NCI-H526 (cell line): Measurements from ENCODE around the gene NFATC2IP.
"Not testable (repeated sequence)": the region's sequence is repeated elsewhere in the genome, so short reads cannot be mapped to it uniquely, and the experiment has no call there.

ENCODE experiments used
- DNase-seq, 2 experiments: peaks; one replicate each; lab custom pipeline; 2025; lab: John Stamatoyannopoulos, UW

The NFATC2IP gene

DNA sequence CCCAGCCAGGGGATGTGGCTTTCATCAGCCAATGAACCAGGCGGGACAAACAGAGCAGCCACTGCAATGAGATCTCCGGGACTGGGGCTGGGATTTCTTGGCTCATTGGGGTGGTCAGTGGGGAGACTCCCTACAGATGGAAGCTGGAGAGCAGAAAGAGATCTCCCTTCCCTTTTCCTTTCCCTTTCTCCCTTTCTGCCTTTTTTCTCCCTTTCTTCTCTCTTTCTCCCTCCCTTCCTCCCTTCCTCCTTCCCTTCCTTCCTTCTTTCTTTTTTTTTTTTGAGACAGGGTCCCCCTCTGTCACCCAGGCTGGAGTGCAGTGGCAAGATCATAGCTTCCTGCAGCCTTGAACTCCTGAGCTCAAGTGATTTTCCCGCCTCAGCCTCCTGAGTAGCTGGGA, 48.1 kb downstream of the NFATC2IP start:
- DNase-seq, result no peak

DNA sequence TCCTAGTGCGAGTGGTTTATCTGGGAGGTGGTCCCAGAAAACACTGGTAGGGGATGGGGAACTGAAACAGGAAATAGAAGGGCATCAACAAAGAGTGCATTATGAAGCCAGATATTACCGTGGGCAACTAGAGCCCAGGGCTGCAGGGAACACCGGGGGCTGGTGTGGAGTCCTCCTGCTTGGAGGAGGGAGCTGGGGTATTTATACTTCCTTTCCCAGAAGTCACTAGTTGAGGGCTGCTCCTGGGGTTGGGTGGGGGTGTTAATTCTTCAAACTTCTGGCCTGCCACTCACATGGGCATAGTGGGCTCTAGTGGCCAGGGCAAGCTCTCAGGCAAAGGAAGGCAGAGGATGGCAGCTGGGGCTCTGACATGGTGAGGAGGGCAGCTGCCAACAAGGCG, 48.8 kb downstream of the NFATC2IP start:
- no peak for DNase-seq

DNA sequence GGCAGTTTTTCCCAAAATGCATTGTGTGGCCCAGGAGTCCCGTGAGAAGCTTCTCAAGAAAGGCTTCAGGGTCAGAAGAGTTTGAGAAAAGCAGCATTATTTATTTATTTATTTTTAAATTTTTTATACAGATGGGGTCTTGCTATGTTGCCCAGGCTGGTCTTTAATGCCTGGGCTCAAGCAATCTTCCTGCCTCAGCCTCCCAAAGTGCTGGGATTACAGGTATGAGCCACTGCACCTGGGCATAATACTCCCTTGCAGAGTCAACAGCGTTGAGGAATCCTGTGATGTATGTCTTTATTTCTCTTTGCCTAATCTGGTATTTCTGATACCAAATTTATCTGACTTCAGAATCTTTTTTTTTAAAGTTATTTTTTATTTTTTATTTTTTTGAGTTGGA, 49.3 kb downstream of the NFATC2IP start:
- DNase-seq, result no peak

DNA sequence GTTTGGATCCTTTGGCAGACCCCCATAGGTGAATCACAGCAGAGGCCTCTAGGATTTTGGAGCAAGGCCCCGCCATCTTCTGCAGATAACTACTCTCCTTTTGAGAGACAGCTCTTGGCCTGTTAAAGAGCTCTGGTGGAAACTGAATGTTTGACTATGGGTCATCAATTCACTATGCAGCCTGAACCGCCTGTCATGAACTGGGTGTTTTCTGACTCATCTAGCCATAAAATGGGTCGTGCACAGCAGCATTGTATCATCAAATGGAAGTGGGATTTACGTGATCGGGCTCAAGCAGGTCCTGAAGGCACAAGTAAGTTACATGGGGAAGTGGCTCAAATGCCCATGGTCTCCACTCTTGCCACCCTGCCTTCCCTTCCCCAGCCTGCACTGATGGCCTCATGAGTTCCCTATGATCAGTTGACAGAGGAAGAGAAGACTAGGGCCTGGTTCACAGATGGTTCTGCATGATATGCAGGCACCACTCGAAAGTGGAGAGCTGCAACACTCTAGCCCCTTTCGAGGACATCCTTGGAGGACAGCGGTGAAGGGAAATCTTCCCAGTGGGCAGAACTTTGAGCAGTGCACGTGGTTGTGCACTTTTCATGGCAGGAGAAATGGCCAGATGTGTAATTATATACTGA, 53.9 kb downstream of the NFATC2IP start:
- DNase-seq, result not testable (repeated sequence)

DNA sequence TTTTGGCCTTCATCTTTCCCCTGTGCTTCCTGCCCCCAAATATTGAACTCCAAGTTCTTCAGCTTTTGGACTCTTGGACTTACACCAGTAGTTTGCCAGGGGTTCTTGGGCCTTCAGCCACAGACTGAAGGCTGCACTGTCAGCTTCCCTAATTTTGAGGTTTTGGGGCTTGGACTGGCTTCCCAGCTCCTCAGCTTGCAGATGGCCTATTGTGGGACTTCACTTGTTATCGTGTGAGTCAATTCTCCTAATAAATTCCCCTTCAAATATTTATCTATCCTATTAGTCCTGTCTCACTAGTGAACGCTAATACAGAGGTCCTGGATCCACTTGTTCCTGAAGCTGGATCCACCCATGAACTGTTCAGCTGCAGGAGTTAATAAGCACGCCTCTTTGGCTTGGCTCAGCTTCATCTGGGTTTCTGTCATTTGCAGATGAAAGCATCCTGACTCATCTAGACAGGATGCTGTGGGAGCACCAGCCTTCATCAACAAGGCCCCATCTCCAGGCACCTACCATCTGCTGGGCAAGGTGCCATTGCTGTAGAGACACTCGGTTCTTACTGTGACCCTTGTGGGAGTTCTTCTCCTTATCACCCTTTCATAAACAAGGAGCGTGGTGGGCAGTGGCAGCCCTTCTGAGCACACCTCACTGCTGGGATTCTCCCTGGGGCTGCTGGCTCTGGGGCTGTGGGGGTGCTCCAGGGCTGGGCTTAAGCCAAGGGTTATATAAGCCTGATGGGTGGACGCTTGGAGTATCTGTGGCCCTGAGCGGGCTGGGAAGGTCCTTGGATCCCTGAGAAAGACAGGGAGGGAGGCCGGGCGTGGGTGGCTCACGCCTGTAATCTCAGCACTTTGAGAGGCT, 57.2 kb downstream of the NFATC2IP start:
- DNase-seq, result no peak

DNA sequence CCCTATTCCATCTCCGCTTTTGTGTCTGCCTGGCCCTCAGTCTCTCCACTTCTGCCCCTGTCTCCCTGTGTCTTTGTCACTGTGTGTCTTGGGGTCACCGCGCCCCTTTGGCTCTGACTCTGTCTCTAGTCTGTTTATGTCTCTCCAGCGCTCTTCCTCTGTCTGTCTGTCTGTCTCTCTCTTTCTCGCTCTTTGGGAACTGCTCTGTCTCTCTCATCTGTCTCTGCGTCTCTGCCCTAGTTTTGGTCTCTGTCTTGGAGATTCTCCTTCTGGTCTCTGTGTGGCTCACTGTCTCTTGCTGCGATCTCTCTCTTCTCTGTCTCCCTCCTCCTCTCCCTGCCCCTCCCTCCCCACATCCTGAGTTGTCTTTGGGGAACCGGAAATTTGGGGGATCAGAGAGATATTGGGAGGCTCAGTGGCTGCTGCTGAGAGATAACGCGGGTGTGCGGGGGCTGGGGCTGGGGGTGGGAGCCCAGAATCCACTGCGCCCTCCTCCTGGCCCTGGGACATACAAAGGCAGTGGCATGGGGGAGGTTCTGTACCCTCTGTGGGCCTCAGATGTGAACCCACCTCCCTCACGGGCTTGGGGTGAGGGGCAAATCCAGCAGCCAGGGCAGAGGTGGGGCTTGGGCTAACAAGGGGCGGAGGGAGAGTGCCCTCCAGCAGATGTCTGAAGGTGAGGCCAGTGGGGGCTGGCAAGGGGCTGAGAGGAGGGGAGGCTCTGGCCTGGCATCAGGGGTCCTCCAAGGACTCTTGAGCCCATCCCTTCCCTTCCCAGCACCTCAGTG, 58.5 kb downstream of the NFATC2IP start:
- no peak for DNase-seq

DNA sequence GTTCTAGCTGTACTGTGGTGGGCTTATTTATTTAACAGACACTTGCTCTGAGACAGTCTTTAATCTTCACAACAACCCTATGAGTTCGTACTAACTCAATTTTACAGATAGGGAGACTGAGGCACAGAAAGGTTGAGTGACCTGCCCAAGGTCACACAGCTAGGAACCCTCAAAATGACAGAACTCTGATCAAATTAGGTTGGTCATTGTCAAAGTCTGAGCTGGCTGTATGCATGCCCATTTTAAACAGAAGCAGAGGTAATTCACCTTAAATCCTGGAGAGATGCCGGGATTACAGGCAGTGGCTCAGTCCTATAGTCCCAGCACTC, 59.1 kb downstream of the NFATC2IP start:
- no peak for DNase-seq

DNA sequence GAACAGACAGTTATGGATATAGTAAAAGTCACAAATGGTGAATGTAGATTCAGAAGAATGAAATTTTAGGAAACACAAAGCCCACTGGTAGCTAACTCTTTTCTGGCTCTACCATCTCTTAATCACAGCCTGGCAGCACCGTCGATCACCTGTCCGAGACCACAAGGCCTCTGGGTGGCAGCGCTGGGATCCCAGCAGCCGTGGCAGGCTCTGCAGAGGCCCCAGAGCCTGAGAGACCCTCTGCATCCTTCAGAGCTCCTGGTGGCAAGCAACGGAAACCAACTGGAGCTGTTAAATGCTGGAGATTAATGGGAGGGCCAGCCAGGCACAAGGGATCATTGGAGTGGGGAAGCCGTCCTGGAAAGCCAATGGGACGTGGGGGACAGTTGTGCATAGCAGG, 60.4 kb downstream of the NFATC2IP start:
- peak in 1 of 2 experiments; percentile 21 for DNase-seq

DNA sequence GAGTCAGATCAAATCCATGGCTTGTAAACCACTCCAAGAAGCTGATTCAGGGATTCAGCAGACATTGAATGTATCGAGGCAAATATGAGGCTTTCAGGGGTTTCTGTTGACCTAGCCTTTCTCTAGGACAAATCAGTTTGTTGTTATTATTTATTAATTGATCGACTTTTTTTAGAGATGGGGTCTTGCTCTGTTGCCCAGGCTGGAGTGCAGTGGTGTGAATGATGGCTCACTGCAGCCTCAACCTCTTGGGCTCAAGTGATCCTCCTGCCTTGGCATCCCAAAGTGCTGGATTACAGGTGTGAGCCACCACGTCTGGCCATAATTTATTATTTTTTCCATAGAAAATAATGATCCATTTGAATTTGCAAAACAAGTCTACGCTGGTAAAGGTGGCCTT, 61.1 kb downstream of the NFATC2IP start:
- no peak for DNase-seq

DNA sequence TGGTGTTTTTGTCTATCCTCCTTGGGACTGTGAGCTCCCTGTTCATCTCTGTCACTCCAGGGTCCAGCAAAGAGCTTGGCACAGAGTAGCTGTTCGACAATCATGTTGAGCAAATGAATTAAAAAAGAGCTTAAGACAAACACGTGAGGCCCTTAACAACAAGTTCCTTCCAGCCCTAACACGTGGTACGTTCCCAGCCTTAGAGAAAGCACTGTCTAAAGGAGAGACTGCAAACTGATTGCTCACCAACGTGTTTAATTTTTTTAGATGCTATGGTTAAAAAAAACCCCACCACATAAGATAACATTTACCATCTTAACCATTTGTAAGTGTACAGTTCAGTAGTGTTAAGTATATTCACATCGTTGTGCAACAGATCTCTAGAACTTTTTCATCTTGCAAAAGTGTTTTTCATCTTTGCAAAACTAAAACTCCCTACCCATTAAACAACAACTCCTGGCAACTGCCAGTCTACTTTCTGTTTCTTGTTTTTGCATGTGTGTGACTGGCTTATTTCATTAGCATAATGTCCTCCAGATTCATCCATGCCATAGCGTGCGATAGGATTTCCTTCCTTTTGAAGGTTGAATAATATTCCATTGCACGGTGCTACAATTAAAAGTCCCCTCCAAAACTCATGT, 62.3 kb downstream of the NFATC2IP start:
- DNase-seq, result no peak

DNA sequence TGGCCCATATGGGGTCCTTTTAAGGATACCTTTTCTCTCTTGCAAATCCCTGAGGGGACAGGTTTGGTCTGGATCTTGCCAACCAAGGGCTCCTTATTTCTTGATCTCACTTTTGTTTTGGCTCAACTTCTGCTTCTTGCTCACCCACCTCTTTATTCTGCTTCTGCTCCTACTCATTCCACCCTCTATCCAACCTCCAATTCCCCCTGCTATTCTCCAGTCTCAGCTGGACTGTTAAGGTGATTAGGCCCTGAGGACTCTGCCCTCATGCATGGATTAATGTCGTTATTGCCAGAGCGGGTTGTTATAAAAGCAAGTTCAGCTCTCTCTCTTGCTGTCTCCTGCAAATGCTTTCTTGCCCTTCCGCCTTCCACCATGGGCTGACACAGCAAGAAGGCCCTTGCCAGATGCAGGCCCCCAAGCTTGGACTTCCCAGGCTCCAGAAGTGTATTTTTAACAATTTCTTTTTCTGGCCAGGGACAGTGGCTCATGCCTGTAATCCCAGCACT, 63.9 kb downstream of the NFATC2IP start:
- no peak for DNase-seq
